HG03095 (cell line): Measurements from ENCODE around the gene TOP3A.
A peak's percentile ranks its signal among the peaks of the same experiment; 100 is the strongest.
"Not testable (repeated sequence)": the region's sequence is repeated elsewhere in the genome, so short reads cannot be mapped to it uniquely, and the experiment has no call there.

ENCODE experiments used
- ATAC-seq: cut with Tn5 transposase; IDR thresholded peaks from one replicate; pipeline ENCODE4 v1.9.1; 2021; ENCODE audit warnings: moderate library complexity; ENCODE audit not compliant: unreplicated experiment

Gene TOP3A

GRCh38 chr17:18324140-18325050, 9.6 kb upstream of the TOP3A start:
- ATAC-seq = no peak

GRCh38 chr17:18323507-18324139, 8.8 kb upstream of the TOP3A start:
- no peak for ATAC-seq

- no peak for ATAC-seq
Measured at GRCh38 chr17:18323007-18323406, 8.2 kb upstream of the TOP3A start.

- no peak for ATAC-seq
Measured at GRCh38 chr17:18322522-18322921, 7.7 kb upstream of the TOP3A start.

GRCh38 chr17:18321309-18321708, 6.5 kb upstream of the TOP3A start:
- no peak for ATAC-seq

- ATAC-seq = no peak
Measured at GRCh38 chr17:18320301-18320700, 5.5 kb upstream of the TOP3A start.

GRCh38 chr17:18319604-18320256, 4.9 kb upstream of the TOP3A start:
- ATAC-seq = no peak

GRCh38 chr17:18318771-18319450, 4.1 kb upstream of the TOP3A start:
- ATAC-seq = no peak

GRCh38 chr17:18318117-18318516, 3.3 kb upstream of the TOP3A start:
- no peak for ATAC-seq

- ATAC-seq = no peak
Measured at GRCh38 chr17:18315961-18316360, 1.2 kb upstream of the TOP3A start.

- ATAC-seq = no peak
Measured at GRCh38 chr17:18315562-18315922, 748 bp upstream of the TOP3A start.

GRCh38 chr17:18314059-18314730, 599 bp downstream of the TOP3A start:
- ATAC-seq = peak; percentile 10

GRCh38 chr17:18309202-18309601, 5.6 kb downstream of the TOP3A start:
- no peak for ATAC-seq

GRCh38 chr17:18303206-18303605, 11.6 kb downstream of the TOP3A start:
- ATAC-seq = not testable (repeated sequence)

- no peak for ATAC-seq
Measured at GRCh38 chr17:18300725-18301480, 13.9 kb downstream of the TOP3A start.

GRCh38 chr17:18298061-18298460, 16.7 kb downstream of the TOP3A start:
- ATAC-seq = not testable (repeated sequence)

GRCh38 chr17:18291718-18292540, 22.9 kb downstream of the TOP3A start:
- ATAC-seq = no peak

- ATAC-seq = no peak
Measured at GRCh38 chr17:18285296-18285695, 29.5 kb downstream of the TOP3A start.

- no peak for ATAC-seq
Measured at GRCh38 chr17:18281788-18282187, 33.0 kb downstream of the TOP3A start.
